Measurements from ENCODE around the gene ZNF678.
"Not testable (repeated sequence)": the region's sequence is repeated elsewhere in the genome, so short reads cannot be mapped to it uniquely, and the experiment has no call there.

ZNF678 gene

GRCh38 chr1:227545361-227545760 is 18.0 kb upstream of the ZNF678 start:
- intact Hi-C loops (cut with micrococcal nuclease), result no loop called here
- H3K27ac Mint-ChIP-seq, result no peak overlapping the region
- no peak overlapping the region for H3K4me3 Mint-ChIP-seq
- H3K4me1 Mint-ChIP-seq (ENCODE audit: low read depth), result peaks cover 5% of the 10 kb centered on the region
- no peaks in the 10 kb centered on the region for H3K36me3 Mint-ChIP-seq (ENCODE audit: low read depth)
- H3K9me3 Mint-ChIP-seq, result peaks cover under 1% of the 10 kb centered on the region
- H3K27me3 Mint-ChIP-seq, result peaks cover 16% of the 10 kb centered on the region

DNA sequence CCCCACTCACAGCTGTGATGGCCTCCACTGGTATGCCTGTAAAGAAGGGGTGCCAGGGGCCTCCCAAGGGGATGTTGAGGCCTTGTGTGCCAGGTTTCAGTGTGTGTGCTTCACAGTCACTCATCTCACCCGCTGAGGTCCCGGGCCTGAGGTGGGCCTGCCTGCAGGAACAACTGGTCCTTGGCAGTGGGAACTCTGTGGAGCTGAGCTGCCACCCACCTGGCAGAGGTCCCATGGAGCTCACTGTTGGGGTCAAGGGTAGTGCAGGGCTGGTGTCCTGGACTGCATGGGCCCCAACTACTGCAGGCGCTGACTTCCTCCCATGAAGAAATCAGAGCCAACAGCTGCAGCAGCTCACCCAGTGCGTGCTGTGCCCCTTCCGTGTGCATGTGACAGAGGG is 17.3 kb upstream of the ZNF678 start:
- H3K36me3 Mint-ChIP-seq (ENCODE audit: low read depth), result no peaks in the 10 kb centered on the region
- H3K27ac Mint-ChIP-seq, result no peak overlapping the region
- no peak overlapping the region for H3K4me3 Mint-ChIP-seq
- H3K27me3 Mint-ChIP-seq, result peaks cover 10% of the 10 kb centered on the region
- H3K9me3 Mint-ChIP-seq, result peaks cover 7% of the 10 kb centered on the region
- intact Hi-C loops (cut with micrococcal nuclease), result no loop called here
- peaks cover 5% of the 10 kb centered on the region for H3K4me1 Mint-ChIP-seq (ENCODE audit: low read depth)

DNA sequence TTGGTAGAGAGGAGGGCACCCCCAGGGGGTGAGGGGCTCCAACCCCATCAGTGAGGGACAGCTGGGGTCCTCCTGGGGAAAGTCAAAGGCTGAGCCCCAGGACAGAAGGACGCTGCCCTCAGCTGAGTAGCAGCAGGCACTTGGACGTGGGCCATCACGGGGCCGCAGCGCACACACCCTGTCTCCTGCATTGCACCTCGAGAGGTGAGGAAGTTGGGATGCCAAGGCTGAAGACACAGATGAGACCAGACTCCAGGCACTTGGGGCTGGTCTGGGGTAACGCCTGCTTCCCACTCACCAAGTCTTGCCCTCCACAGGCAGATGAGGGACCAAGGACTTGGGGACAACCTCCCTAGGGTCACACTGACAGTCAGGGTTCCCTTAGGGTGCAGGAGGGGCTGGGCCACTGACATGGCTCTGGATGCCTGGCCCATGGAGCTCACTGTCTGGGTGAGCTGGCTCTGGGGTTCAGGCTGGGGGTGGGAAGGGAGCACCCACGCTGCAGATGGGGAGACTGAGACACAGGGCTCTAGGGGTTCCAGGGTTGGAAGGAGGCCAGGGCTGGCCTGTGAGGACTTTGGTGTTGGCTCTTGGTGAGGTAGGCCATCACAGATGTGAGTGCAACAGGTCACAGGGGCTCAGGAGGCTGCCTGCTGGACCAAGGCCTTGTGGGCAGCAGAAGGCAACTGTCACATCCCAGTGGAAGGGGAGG is 16.6 kb upstream of the ZNF678 start:
- Mint-ChIP-seq H3K9me3 (peaks cover 14% of the 10 kb centered on the region), H3K36me3 (ENCODE audit: low read depth) (no peaks in the 10 kb centered on the region), H3K27ac (no peak overlapping the region), H3K4me1 (ENCODE audit: low read depth) (peaks cover 5% of the 10 kb centered on the region), H3K27me3 (peaks cover 3% of the 10 kb centered on the region), H3K4me3 (no peak overlapping the region)
- intact Hi-C loops (cut with micrococcal nuclease), result no loop called here

- intact Hi-C loops (cut with micrococcal nuclease), result no loop called here
- Mint-ChIP-seq H3K27me3 (peaks cover 2% of the 10 kb centered on the region), H3K36me3 (ENCODE audit: low read depth) (no peaks in the 10 kb centered on the region), H3K27ac (no peak overlapping the region), H3K9me3 (peaks cover 22% of the 10 kb centered on the region), H3K4me1 (ENCODE audit: low read depth) (peaks cover 5% of the 10 kb centered on the region), H3K4me3 (no peak overlapping the region)
Measured at GRCh38 chr1:227547310-227548118, 15.8 kb upstream of the ZNF678 start.

- H3K27ac Mint-ChIP-seq, result no peak overlapping the region
- H3K4me1 Mint-ChIP-seq (ENCODE audit: low read depth), result peaks cover 2% of the 10 kb centered on the region
- peaks cover 27% of the 10 kb centered on the region for H3K9me3 Mint-ChIP-seq
- H3K27me3 Mint-ChIP-seq, result peaks cover 5% of the 10 kb centered on the region
- no peak overlapping the region for H3K4me3 Mint-ChIP-seq
- no peaks in the 10 kb centered on the region for H3K36me3 Mint-ChIP-seq (ENCODE audit: low read depth)
- intact Hi-C loops (cut with micrococcal nuclease), result no loop called here
Measured at GRCh38 chr1:227548119-227548397, 15.3 kb upstream of the ZNF678 start.

GRCh38 chr1:227548448-227548847 is 14.9 kb upstream of the ZNF678 start:
- Mint-ChIP-seq H3K4me1 (ENCODE audit: low read depth) (no peaks in the 10 kb centered on the region), H3K27ac (no peak overlapping the region), H3K36me3 (ENCODE audit: low read depth) (no peaks in the 10 kb centered on the region), H3K9me3 (peaks cover 29% of the 10 kb centered on the region), H3K27me3 (peaks cover 5% of the 10 kb centered on the region), H3K4me3 (no peak overlapping the region)
- intact Hi-C loops (cut with micrococcal nuclease), result no loop called here

- Mint-ChIP-seq H3K4me3 (no peak overlapping the region), H3K27me3 (peaks cover 5% of the 10 kb centered on the region), H3K4me1 (ENCODE audit: low read depth) (no peaks in the 10 kb centered on the region), H3K27ac (no peak overlapping the region), H3K36me3 (ENCODE audit: low read depth) (no peaks in the 10 kb centered on the region), H3K9me3 (peaks cover 29% of the 10 kb centered on the region)
- intact Hi-C loops (cut with micrococcal nuclease), result no loop called here
Measured at GRCh38 chr1:227549892-227550291, 13.5 kb upstream of the ZNF678 start.

DNA sequence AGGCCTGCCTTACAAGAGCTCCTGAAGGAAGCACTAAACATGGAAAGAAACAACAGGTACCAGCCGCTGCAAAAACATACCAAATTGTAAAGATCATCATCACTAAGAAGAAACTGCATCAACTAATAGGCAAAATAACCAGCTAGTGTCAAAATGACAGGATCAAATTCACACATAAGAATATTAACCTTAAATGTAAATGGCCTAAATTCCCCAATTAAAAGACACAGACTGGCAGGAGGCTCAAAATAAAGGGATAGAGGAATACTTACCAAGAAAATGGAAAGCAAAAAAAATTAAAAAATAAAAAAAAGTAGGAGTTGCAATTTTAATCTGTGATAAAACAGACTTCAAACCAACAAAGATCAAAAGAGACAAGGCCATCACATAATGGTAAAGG is 11.5 kb upstream of the ZNF678 start:
- H3K36me3 Mint-ChIP-seq (ENCODE audit: low read depth); H3K27ac Mint-ChIP-seq; intact Hi-C loops (cut with micrococcal nuclease); H3K4me3 Mint-ChIP-seq; H3K27me3 Mint-ChIP-seq; H3K4me1 Mint-ChIP-seq (ENCODE audit: low read depth): not testable (repeated sequence)
- peaks cover 29% of the 10 kb centered on the region for H3K9me3 Mint-ChIP-seq

GRCh38 chr1:227556288-227556687 is 7.1 kb upstream of the ZNF678 start:
- no peaks in the 10 kb centered on the region for H3K36me3 Mint-ChIP-seq (ENCODE audit: low read depth)
- no peak overlapping the region for H3K27ac Mint-ChIP-seq
- H3K4me3 Mint-ChIP-seq, result no peak overlapping the region
- peaks cover 44% of the 10 kb centered on the region for H3K27me3 Mint-ChIP-seq
- H3K4me1 Mint-ChIP-seq (ENCODE audit: low read depth), result peaks cover 6% of the 10 kb centered on the region
- peaks cover 35% of the 10 kb centered on the region for H3K9me3 Mint-ChIP-seq
- intact Hi-C loops (cut with micrococcal nuclease), result no loop called here

DNA sequence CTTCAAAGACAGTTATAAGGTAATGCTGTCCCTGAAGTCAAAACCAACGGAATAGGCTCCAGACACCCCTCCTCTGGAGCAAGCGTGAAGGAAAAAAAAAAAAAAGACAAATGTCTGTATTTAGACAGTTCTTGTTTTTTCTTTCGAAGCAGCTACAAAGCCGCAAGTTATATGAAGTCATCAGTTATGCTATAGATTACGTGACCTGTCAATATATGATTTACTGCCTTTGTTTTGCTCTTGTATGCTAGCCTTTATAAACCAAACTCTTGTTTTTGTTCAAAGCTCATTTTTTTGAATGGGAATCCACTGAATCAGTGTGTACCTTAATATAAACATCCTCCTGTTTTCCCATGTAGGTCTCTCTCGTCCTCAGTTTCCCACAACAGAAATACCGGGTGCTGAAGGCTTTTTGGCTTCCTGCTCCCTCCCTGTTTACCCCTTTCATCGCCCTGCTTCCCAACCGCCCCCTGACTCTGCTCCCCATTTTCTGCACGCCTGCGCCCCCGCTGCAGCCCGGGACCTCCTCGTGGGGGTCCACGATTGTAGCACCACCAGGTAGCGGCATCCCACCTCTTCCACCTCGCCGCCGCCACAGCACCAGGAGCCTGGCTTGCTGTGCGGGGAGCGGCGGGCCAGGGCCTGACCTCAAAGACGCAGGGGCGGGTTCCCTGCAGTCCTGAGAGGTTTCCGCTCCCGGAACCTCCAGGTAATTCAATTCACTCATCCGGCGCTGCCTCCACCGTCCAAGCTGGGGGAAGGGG is 5.2 kb upstream of the ZNF678 start:
- Mint-ChIP-seq H3K4me3 (no peak overlapping the region), H3K27me3 (peaks cover 48% of the 10 kb centered on the region), H3K4me1 (ENCODE audit: low read depth) (peaks cover 6% of the 10 kb centered on the region), H3K27ac (no peak overlapping the region), H3K9me3 (peaks cover 24% of the 10 kb centered on the region), H3K36me3 (ENCODE audit: low read depth) (no peaks in the 10 kb centered on the region)
- intact Hi-C loops (cut with micrococcal nuclease), result no loop called here

DNA sequence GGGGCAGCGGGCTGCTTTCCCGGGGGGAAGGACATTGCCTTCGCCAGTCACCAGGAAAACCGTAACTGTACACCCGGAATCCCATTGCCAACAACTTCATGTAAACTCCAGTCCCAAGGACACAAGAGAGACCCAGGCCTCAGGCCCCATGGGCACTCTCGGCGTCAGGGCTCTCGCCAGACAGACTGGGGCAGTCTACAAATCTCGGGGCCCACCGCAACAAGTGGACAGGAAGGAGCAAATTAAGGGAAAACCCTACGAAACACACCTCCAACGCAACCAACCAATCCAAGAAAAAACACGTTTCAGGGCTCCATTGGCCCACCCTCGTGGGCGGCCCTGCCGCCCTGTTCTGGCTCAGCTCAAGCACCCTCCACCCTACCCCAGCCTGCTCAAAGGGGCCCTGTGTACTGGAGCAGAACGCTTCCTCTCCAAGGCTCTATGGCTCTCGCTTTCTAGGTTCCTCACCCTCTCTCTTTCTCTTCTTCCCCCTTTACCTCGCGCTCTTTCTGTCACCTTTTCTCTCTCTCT is 4.6 kb upstream of the ZNF678 start:
- Mint-ChIP-seq H3K27me3 (peaks cover 48% of the 10 kb centered on the region), H3K27ac (no peak overlapping the region), H3K36me3 (ENCODE audit: low read depth) (peaks cover 6% of the 10 kb centered on the region), H3K9me3 (peaks cover 24% of the 10 kb centered on the region), H3K4me1 (ENCODE audit: low read depth) (peaks cover 8% of the 10 kb centered on the region), H3K4me3 (no peak overlapping the region)
- intact Hi-C loops (cut with micrococcal nuclease), result no loop called here

GRCh38 chr1:227559499-227559898 is 3.9 kb upstream of the ZNF678 start:
- Mint-ChIP-seq H3K4me3 (no peak overlapping the region), H3K27ac (no peak overlapping the region), H3K4me1 (ENCODE audit: low read depth) (peaks cover 15% of the 10 kb centered on the region), H3K9me3 (peaks cover 24% of the 10 kb centered on the region), H3K36me3 (ENCODE audit: low read depth) (peaks cover 9% of the 10 kb centered on the region), H3K27me3 (peaks cover 48% of the 10 kb centered on the region)
- intact Hi-C loops (cut with micrococcal nuclease), result no loop called here

DNA sequence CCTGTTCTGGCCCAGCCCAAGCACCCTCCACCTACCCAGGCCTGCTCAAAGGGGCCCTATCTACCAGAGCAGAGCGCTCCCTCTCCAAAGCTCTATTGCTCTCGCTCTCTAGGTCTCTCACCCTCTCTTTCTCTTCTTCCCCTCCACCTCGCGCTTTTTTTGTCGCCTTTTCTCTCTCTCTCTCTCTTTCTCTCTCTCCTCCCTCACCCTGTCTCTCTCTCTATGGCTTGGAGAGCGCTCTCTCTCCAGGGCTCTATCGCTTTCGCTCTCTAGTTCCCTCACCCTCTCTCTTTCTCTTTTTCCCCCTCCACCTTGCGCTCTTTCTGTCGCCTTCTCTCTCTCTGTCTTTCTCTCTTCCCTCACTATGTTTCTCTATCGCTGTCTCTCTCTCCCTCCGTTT is 3.4 kb upstream of the ZNF678 start:
- Mint-ChIP-seq H3K27ac (no peak overlapping the region), H3K36me3 (ENCODE audit: low read depth) (peaks cover 9% of the 10 kb centered on the region), H3K9me3 (peaks cover 24% of the 10 kb centered on the region), H3K4me1 (ENCODE audit: low read depth) (peaks cover 16% of the 10 kb centered on the region), H3K4me3 (peak overlapping the region; percentile 1), H3K27me3 (peaks cover 48% of the 10 kb centered on the region)
- intact Hi-C loops (cut with micrococcal nuclease), result loop anchor here (10.0 kb wide), 1 partner anchor 845 kb away; the partner anchor contains the start of gene TRIM11
